ENCODE results near the gene PIK3CB.

DNA sequence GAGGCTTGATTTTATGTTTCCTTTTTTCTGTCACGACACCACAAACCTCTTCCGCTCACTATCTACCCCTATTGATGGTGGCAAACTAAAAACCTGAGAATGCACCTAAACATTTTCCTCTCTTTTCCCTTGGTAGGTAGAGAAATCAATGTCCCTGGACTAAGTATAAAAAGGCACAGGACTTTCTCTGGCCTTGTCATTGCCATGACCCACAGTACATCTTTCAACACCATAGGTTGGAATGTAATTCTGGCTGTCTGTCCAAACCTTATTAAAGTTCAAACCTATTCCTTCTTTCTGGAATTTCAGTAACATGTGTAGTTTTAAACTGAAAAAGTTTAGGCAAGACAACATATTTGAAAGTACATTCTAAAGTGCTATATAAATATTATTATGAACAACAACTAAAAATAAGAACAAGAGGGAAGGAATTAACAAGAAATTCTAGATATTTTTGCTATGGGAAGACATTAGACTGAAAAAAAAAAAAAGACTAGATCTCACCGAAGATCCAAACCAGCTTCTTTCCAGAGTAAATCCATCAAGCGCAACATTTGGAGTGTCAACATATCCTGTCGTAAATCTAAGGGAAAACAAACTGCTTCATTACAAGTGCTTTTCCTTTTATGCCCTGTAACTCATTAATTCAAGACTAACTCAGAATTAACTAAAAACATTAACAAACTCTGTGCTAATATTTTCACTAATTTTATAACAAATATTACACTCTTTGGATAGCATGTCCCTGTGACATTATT lies 153.1 kb downstream of the PIK3CB start:
- TF ChIP-seq NRF1 (conservative IDR thresholded peaks at IDR 0.05; ENCODE audit: low read depth, low read length): no peak
- TF ChIP-seq, protein P1, sequence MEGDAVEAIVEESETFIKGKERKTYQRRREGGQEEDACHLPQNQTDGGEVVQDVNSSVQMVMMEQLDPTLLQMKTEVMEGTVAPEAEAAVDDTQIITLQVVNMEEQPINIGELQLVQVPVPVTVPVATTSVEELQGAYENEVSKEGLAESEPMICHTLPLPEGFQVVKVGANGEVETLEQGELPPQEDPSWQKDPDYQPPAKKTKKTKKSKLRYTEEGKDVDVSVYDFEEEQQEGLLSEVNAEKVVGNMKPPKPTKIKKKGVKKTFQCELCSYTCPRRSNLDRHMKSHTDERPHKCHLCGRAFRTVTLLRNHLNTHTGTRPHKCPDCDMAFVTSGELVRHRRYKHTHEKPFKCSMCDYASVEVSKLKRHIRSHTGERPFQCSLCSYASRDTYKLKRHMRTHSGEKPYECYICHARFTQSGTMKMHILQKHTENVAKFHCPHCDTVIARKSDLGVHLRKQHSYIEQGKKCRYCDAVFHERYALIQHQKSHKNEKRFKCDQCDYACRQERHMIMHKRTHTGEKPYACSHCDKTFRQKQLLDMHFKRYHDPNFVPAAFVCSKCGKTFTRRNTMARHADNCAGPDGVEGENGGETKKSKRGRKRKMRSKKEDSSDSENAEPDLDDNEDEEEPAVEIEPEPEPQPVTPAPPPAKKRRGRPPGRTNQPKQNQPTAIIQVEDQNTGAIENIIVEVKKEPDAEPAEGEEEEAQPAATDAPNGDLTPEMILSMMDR (IDR thresholded peaks at IDR 0.05 in 2 of 3, conservative IDR thresholded peaks at IDR 0.05 in 1 of 3; ENCODE audit: control insufficient read depth in 2 of 3, extremely low read depth in 1 of 3, insufficient read depth in 1 of 3, low read depth in 3 of 3, low read length in 3 of 3): no peak
- TF ChIP-seq, protein P2, sequence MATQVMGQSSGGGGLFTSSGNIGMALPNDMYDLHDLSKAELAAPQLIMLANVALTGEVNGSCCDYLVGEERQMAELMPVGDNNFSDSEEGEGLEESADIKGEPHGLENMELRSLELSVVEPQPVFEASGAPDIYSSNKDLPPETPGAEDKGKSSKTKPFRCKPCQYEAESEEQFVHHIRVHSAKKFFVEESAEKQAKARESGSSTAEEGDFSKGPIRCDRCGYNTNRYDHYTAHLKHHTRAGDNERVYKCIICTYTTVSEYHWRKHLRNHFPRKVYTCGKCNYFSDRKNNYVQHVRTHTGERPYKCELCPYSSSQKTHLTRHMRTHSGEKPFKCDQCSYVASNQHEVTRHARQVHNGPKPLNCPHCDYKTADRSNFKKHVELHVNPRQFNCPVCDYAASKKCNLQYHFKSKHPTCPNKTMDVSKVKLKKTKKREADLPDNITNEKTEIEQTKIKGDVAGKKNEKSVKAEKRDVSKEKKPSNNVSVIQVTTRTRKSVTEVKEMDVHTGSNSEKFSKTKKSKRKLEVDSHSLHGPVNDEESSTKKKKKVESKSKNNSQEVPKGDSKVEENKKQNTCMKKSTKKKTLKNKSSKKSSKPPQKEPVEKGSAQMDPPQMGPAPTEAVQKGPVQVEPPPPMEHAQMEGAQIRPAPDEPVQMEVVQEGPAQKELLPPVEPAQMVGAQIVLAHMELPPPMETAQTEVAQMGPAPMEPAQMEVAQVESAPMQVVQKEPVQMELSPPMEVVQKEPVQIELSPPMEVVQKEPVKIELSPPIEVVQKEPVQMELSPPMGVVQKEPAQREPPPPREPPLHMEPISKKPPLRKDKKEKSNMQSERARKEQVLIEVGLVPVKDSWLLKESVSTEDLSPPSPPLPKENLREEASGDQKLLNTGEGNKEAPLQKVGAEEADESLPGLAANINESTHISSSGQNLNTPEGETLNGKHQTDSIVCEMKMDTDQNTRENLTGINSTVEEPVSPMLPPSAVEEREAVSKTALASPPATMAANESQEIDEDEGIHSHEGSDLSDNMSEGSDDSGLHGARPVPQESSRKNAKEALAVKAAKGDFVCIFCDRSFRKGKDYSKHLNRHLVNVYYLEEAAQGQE (IDR thresholded peaks at IDR 0.05; ENCODE audit: low read depth, low read length): no peak
